ENCODE measurements around the gene FKBP15. TPM values are rescaled to one million over a fixed set of nuclear protein-coding genes. Genes with fewer than 3 reads are reported as not detected.

The FKBP15 gene
- polyA plus RNA-seq, 1 donor from 2014 or later, result 12.1 TPM

GRCh38 chr9:113185271-113185670 is 35.8 kb downstream of the FKBP15 start:
- H3K27ac ChIP-seq (ENCODE audit: low read length), result no peak overlapping the region
- TF ChIP-seq EZH2 (IDR thresholded peaks at IDR 0.05; ENCODE audit: borderline replicate concordance, insufficient read depth, low read length, poor library complexity, severe bottlenecking), result no peak
- no peak for TF ChIP-seq CTCF (IDR thresholded peaks at IDR 0.05; ENCODE audit: poor library complexity, severe bottlenecking)
- no peak for TF ChIP-seq EP300 (conservative IDR thresholded peaks at IDR 0.05; ENCODE audit: poor library complexity, severe bottlenecking)
- TF ChIP-seq SMC3 (conservative IDR thresholded peaks at IDR 0.05; ENCODE audit: poor library complexity), result no peak
- no peak for TF ChIP-seq RAD21 (conservative IDR thresholded peaks at IDR 0.05)
- TF ChIP-seq TAF1 (IDR thresholded peaks at IDR 0.05; ENCODE audit: low read depth), result no peak

DNA sequence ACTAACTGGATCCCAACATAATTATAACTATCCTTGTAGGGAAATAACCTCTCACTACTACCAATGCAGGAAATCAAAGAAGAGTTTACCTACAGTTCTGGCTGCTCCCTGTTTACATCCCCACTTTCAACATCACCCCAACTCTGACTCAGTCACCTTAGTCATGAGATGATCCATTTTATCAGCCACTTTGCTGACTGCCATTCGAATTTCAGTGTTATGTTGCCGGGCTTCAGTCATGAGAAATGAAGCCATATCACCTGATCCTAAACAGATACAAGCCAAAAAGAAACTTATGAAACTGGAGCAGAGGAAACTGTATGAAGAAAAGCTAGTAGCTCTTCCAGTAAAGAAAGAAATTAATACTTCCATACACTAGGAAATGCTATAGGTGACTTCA is 36.5 kb downstream of the FKBP15 start:
- Histone ChIP-seq H3K27ac (ENCODE audit: low read length) (no peak overlapping the region), H3F3A (ENCODE audit: insufficient read depth, low read length, poor library complexity, severe bottlenecking) (no peaks in the 10 kb centered on the region), H3K27me3 (ENCODE audit: insufficient read depth, low read depth, low read length) (no peaks in the 10 kb centered on the region), H3K9ac (ENCODE audit: low read length) (no peak overlapping the region), H3K4me2 (ENCODE audit: low read length) (no peak overlapping the region), H4K20me1 (ENCODE audit: insufficient read depth) (no peaks in the 10 kb centered on the region), H3K9me2 (ENCODE audit: insufficient read depth, low read length) (no peaks in the 10 kb centered on the region), H2AFZ (ENCODE audit: low read depth, low read length) (no peak overlapping the region), H3K9me3 (ENCODE audit: low read length) (no peaks in the 10 kb centered on the region), H3K79me2 (replicated peaks; ENCODE audit: insufficient read depth, low read length) (no peaks in the 10 kb centered on the region), H3K36me3 (ENCODE audit: insufficient read depth, low read length) (peaks cover 3% of the 10 kb centered on the region), H3K4me3 (ENCODE audit: low read length) (no peak overlapping the region)
- TF ChIP-seq RAD21 (conservative IDR thresholded peaks at IDR 0.05) (no peak), MXI1 (conservative IDR thresholded peaks at IDR 0.05; ENCODE audit: poor library complexity, severe bottlenecking) (no peak), EP300 (conservative IDR thresholded peaks at IDR 0.05; ENCODE audit: poor library complexity, severe bottlenecking) (no peak), CTCF (IDR thresholded peaks at IDR 0.05; ENCODE audit: poor library complexity, severe bottlenecking) (no peak), SMC3 (conservative IDR thresholded peaks at IDR 0.05; ENCODE audit: poor library complexity) (no peak), POLR2AphosphoS5 (IDR thresholded peaks at IDR 0.05) (no peak), TAF1 (IDR thresholded peaks at IDR 0.05; ENCODE audit: low read depth) (no peak), EZH2 (IDR thresholded peaks at IDR 0.05; ENCODE audit: borderline replicate concordance, insufficient read depth, low read length, poor library complexity, severe bottlenecking) (no peak)
- TF ChIP-seq, protein P1, sequence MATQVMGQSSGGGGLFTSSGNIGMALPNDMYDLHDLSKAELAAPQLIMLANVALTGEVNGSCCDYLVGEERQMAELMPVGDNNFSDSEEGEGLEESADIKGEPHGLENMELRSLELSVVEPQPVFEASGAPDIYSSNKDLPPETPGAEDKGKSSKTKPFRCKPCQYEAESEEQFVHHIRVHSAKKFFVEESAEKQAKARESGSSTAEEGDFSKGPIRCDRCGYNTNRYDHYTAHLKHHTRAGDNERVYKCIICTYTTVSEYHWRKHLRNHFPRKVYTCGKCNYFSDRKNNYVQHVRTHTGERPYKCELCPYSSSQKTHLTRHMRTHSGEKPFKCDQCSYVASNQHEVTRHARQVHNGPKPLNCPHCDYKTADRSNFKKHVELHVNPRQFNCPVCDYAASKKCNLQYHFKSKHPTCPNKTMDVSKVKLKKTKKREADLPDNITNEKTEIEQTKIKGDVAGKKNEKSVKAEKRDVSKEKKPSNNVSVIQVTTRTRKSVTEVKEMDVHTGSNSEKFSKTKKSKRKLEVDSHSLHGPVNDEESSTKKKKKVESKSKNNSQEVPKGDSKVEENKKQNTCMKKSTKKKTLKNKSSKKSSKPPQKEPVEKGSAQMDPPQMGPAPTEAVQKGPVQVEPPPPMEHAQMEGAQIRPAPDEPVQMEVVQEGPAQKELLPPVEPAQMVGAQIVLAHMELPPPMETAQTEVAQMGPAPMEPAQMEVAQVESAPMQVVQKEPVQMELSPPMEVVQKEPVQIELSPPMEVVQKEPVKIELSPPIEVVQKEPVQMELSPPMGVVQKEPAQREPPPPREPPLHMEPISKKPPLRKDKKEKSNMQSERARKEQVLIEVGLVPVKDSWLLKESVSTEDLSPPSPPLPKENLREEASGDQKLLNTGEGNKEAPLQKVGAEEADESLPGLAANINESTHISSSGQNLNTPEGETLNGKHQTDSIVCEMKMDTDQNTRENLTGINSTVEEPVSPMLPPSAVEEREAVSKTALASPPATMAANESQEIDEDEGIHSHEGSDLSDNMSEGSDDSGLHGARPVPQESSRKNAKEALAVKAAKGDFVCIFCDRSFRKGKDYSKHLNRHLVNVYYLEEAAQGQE (IDR thresholded peaks at IDR 0.05; ENCODE audit: borderline replicate concordance), result no peak

More at GRCh38 chr9:113185271-113185670, 35.8 kb downstream of the FKBP15 start:
- H3K9me2 ChIP-seq (ENCODE audit: insufficient read depth, low read length), result no peaks in the 10 kb centered on the region
- H4K20me1 ChIP-seq (ENCODE audit: insufficient read depth), result no peaks in the 10 kb centered on the region
- no peak overlapping the region for H3K4me3 ChIP-seq (ENCODE audit: low read length)
- no peaks in the 10 kb centered on the region for H3K79me2 ChIP-seq (replicated peaks; ENCODE audit: insufficient read depth, low read length)
- H3K27me3 ChIP-seq (ENCODE audit: insufficient read depth, low read depth, low read length), result no peaks in the 10 kb centered on the region
- peaks cover 3% of the 10 kb centered on the region for H3K36me3 ChIP-seq (ENCODE audit: insufficient read depth, low read length)
- no peaks in the 10 kb centered on the region for H3K9me3 ChIP-seq (ENCODE audit: low read length)
- no peak overlapping the region for H3K9ac ChIP-seq (ENCODE audit: low read length)
- no peak overlapping the region for H3K4me2 ChIP-seq (ENCODE audit: low read length)
- H3F3A ChIP-seq (ENCODE audit: insufficient read depth, low read length, poor library complexity, severe bottlenecking), result no peaks in the 10 kb centered on the region
- H2AFZ ChIP-seq (ENCODE audit: low read depth, low read length), result no peak overlapping the region
